SK-N-SH (cell line): ENCODE results near the gene PKP1. TPM values are rescaled to one million over a fixed set of nuclear protein-coding genes. Genes with fewer than 3 reads are reported as not detected.

Source experiments
- CTCF ChIA-PET: fragments of 300-600, 350-600 bp; formaldehyde crosslinking; extraction: SDS; loops from one replicate; lab custom pipeline; 2021; lab: Yijun Ruan, JAX
- POLR2A ChIA-PET: fragments of 350-600 bp; sonication (Branson Sonifier 250); formaldehyde crosslinking; extraction: SDS; loops from one replicate; lab custom pipeline; 2020; ENCODE audit warnings: antibody characterized with exemption, inconsistent platforms; lab: Yijun Ruan, JAX
- DNase-seq: peaks from one replicate; pipeline ENCODE4 v3.0.0; 2012
- H2AFZ ChIP-seq: fragments of 200-600 bp; sonication (generic); 2 replicates; pipeline ENCODE4 v1.8.1; 2016; ENCODE audit warnings: antibody characterized with exemption, mild to moderate bottlenecking, low read depth
- H3F3A ChIP-seq: fragments of 200-600 bp; sonication (generic); replicated peaks from 2 replicates; pipeline ENCODE3; 2016; ENCODE audit warnings: antibody characterized with exemption, mild to moderate bottlenecking; ENCODE audit not compliant: insufficient read depth
- H3K27ac ChIP-seq, 2 experiments: fragments of 200-500 bp in 1 of 2; fragments of 200-600 bp in 1 of 2; sonication (Bioruptor generic) in 1 of 2; sonication (generic), shearing (Covaris generic) in 1 of 2; 2 replicates each; pipeline versions ENCODE4 v1.5.1 to v1.6.1; 2014 to 2016; ENCODE audit warnings: low read depth in 2 of 2, inconsistent platforms in 1 of 2, low read length in 1 of 2, mild to moderate bottlenecking in 1 of 2, mixed read lengths in 1 of 2
- H3K27me3 ChIP-seq: fragments of 200-600 bp; sonication (generic), shearing (Covaris generic); 2 replicates; pipeline ENCODE4 v1.6.1; 2016; ENCODE audit warnings: mixed run types; ENCODE audit not compliant: insufficient read depth
- H3K36me3 ChIP-seq, 2 experiments: fragments of 200-500 bp in 1 of 2; fragments of 200-600 bp in 1 of 2; sonication (Bioruptor generic) in 1 of 2; sonication (generic) in 1 of 2; replicated peaks in 1 of 2; 2 replicates each; pipeline versions ENCODE3 to v1.5.1; 2014 to 2016; ENCODE audit warnings: low read length in 1 of 2, mild to moderate bottlenecking in 1 of 2; ENCODE audit not compliant: insufficient read depth in 2 of 2, control insufficient read depth in 1 of 2
- H3K4me1 ChIP-seq, 2 experiments: fragments of 200-500 bp in 1 of 2; fragments of 200-600 bp in 1 of 2; sonication (Bioruptor generic) in 1 of 2; sonication (generic), shearing (Covaris generic) in 1 of 2; 2 replicates each; pipeline versions ENCODE4 v1.5.1 to v1.6.1; 2014 to 2016; ENCODE audit warnings: low read depth in 1 of 2, low read length in 1 of 2, mixed run types in 1 of 2; ENCODE audit not compliant: insufficient read depth in 2 of 2, control insufficient read depth in 1 of 2
- H3K4me2 ChIP-seq: fragments of 200-600 bp; sonication (generic), shearing (Covaris generic); 2 replicates; pipeline ENCODE4 v1.6.1; 2017; ENCODE audit warnings: mixed run types
- H3K4me3 ChIP-seq, 2 experiments: fragments of 200-500 bp in 1 of 2; fragments of 200-600 bp in 1 of 2; sonication (Bioruptor generic) in 1 of 2; sonication (generic), shearing (Covaris generic) in 1 of 2; 2 replicates each; pipeline versions ENCODE4 v1.5.1 to v1.8.1; 2014 to 2016; ENCODE audit warnings: low read depth in 2 of 2, inconsistent platforms in 1 of 2, low read length in 1 of 2, mild to moderate bottlenecking in 1 of 2, mixed read lengths in 1 of 2, moderate library complexity in 1 of 2
- H3K79me2 ChIP-seq: fragments of 200-600 bp; sonication (generic); 2 replicates; pipeline ENCODE4 v1.8.1; 2017; ENCODE audit warnings: mild to moderate bottlenecking; ENCODE audit not compliant: insufficient read depth
- H3K9ac ChIP-seq: fragments of 200-600 bp; sonication (generic); 2 replicates; pipeline ENCODE4 v1.6.1; 2017; ENCODE audit warnings: mixed run types
- H3K9me2 ChIP-seq: fragments of 200-600 bp; sonication (generic); 2 replicates; pipeline ENCODE4 v1.6.1; 2017; ENCODE audit warnings: mixed run types
- H3K9me3 ChIP-seq: fragments of 200-600 bp; sonication (generic); 2 replicates; pipeline ENCODE4 v1.6.1; 2017; ENCODE audit warnings: mixed run types, mild to moderate bottlenecking, moderate library complexity
- H4K20me1 ChIP-seq: fragments of 200-600 bp; sonication (generic); 2 replicates; pipeline ENCODE4 v1.6.1; 2017; ENCODE audit warnings: mild to moderate bottlenecking, mixed run types; ENCODE audit not compliant: insufficient read depth
- ELF1 ChIP-seq: IDR thresholded peaks from 2 replicates; pipeline ENCODE4 v1.4.0; 2012
- IRF3 ChIP-seq: fragments of 150-350 bp; IDR thresholded peaks from 2 replicates; pipeline ENCODE4 v1.6.1; 2016; ENCODE audit warnings: mild to moderate bottlenecking, low read depth, low read length
- JUND ChIP-seq: IDR thresholded peaks from 2 replicates; pipeline ENCODE4 v1.4.0; 2012
- MEF2A ChIP-seq: IDR thresholded peaks from 2 replicates; pipeline ENCODE4 v1.4.0; 2012; ENCODE audit warnings: low read depth, borderline replicate concordance
- MXI1 ChIP-seq: IDR thresholded peaks from 2 replicates; pipeline ENCODE4 v1.6.1; 2012; ENCODE audit warnings: mild to moderate bottlenecking, low read depth, low read length, improper control_type of control experiment
- REST ChIP-seq: IDR thresholded peaks from 2 replicates; pipeline ENCODE4 v1.6.1; 2012; ENCODE audit warnings: mild to moderate bottlenecking, low read depth, low read length, moderate library complexity
- TAF1 ChIP-seq: IDR thresholded peaks from 2 replicates; pipeline ENCODE4 v1.6.1; 2012; ENCODE audit warnings: low read depth, mild to moderate bottlenecking, low read length, moderate library complexity, borderline replicate concordance
- TCF12 ChIP-seq: IDR thresholded peaks from 2 replicates; pipeline ENCODE4 v1.4.0; 2012
- WGBS: methylation state at CpG from one replicate; pipeline ENCODE4 v1.1.6; 2017; ENCODE audit warnings: low lambda C conversion rate; 5-methylcytosine and 5-hydroxymethylcytosine counted together
- polyA plus RNA-seq, 3 experiments: library from polyadenylated mRNA; depleted of rRNA; stranded (reverse); fragments of >200 nt; gene quantifications; 2 replicates each; pipeline ENCODE4 v1.2.3, GENCODE V29; 2012
- TF ChIP-seq, protein P1 (sequence below): IDR thresholded peaks from 2 replicates; pipeline ENCODE4; 2012

Gene PKP1
- polyA plus RNA-seq, 1 of the 3 experiments (the other 2 are of a cell fraction): not detected

DNA sequence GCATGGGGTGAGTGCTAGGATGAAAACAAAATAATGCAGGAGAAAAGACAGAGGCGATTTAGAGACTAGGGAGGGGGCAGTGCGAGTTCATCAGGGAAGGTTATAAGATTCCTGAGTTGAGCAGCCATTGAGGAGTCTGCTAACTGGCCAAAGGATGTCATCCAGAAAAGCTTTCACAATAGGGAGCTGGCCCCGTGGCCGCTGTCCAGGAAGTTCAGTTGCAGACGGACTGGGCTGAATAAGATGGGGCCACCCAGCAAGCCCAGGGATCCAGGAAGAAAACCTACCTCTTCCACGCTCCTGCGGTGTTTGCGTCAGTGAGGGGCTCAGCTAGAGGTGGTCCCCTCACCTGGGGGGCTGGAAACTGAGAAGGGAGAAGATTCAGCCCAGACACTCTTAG, 4.0 kb upstream of the PKP1 start:
- no peaks in the 10 kb centered on the region for H3K79me2 ChIP-seq
- no peak for DNase-seq
- H3K27ac ChIP-seq: no peak overlapping the region
- H3K36me3 ChIP-seq: no peaks in the 10 kb centered on the region
- no peaks in the 10 kb centered on the region for H3K9me2 ChIP-seq
- H3K9ac ChIP-seq: no peak overlapping the region
- WGBS: 88% methylated on average over 8 of the region's 8 CpGs
- no peaks in the 10 kb centered on the region for H4K20me1 ChIP-seq
- H3K9me3 ChIP-seq: no peaks in the 10 kb centered on the region
- H3F3A ChIP-seq: no peaks in the 10 kb centered on the region
- H2AFZ ChIP-seq: no peak overlapping the region
- H3K27me3 ChIP-seq: no peaks in the 10 kb centered on the region
- ChIA-PET CTCF (interaction anchor here (0.9 to 2.3 kb wide), 3 partner anchors 10 to 69 kb away, joined by 3 to 7 read pairs (median 4); no protein-coding TSS in a partner anchor), POLR2A (interaction anchor here (0.7 kb wide), 1 partner anchor 16 kb away, joined by 3 read pairs; no protein-coding TSS in a partner anchor)
- H3K4me2 ChIP-seq: no peak overlapping the region
- H3K4me1 ChIP-seq: peaks cover 13 to 27% of the 10 kb centered on the region in 2 experiments
- no peak overlapping the region for H3K4me3 ChIP-seq
- no peak for TF ChIP-seq TCF12
- no peak for TF ChIP-seq MEF2A
- TF ChIP-seq REST: peak; percentile 37; the same call in 1 of the 2 replicates
- TF ChIP-seq JUND: no peak

DNA sequence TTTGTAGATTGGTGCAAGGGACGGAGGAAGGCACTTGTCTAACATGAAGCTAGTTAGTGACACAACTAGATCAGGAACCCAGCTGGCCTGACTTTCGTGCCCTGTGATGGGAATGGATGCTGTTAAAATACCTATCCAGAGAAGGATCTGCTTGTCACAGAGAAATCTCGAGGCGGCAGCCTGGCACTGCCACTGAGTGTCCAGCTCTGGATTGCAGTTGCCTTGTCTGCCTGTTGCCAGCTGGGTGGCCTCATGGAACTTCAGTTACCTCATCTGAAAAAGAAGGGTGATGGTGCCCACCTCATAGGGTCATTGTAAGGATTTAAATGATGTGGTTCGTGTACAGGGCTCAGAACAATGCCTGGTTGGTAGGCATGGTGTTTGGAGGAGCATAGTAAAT, 2.4 kb upstream of the PKP1 start:
- H3K79me2 ChIP-seq: no peaks in the 10 kb centered on the region
- H3K9ac ChIP-seq: no peak overlapping the region
- H3K9me2 ChIP-seq: no peaks in the 10 kb centered on the region
- POLR2A ChIA-PET: no interaction called here
- TF ChIP-seq TAF1 (no peak), MXI1 (no peak), ELF1 (no peak), IRF3 (no peak)
- TF ChIP-seq, protein P1, sequence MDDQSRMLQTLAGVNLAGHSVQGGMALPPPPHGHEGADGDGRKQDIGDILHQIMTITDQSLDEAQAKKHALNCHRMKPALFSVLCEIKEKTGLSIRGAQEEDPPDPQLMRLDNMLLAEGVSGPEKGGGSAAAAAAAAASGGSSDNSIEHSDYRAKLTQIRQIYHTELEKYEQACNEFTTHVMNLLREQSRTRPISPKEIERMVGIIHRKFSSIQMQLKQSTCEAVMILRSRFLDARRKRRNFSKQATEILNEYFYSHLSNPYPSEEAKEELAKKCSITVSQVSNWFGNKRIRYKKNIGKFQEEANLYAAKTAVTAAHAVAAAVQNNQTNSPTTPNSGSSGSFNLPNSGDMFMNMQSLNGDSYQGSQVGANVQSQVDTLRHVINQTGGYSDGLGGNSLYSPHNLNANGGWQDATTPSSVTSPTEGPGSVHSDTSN: no peak
- TF ChIP-seq, all 33 proteins: peak for 0
- no peaks in the 10 kb centered on the region for H4K20me1 ChIP-seq
- WGBS: 67% methylated on average over 5 of the region's 5 CpGs
- H3K4me1 ChIP-seq: peaks cover 2 to 17% of the 10 kb centered on the region in 2 experiments; a peak in 3 of 4 replicates
- no peak overlapping the region for H3K4me3 ChIP-seq
- no peaks in the 10 kb centered on the region for H3F3A ChIP-seq
- no peak overlapping the region for H2AFZ ChIP-seq
- no peak for DNase-seq
- no peak overlapping the region for H3K27ac ChIP-seq
- CTCF ChIA-PET: interaction anchor here (0.7 to 3.0 kb wide), 9 partner anchors 9 to 84 kb away, joined by 3 to 12 read pairs (median 3); no protein-coding TSS in a partner anchor
- H3K9me3 ChIP-seq: no peaks in the 10 kb centered on the region
- H3K36me3 ChIP-seq: no peaks in the 10 kb centered on the region
- H3K4me2 ChIP-seq: no peak overlapping the region
- H3K27me3 ChIP-seq: peaks cover under 1% of the 10 kb centered on the region; the same call in 1 of the 2 replicates
